Hepatocyte (in vitro differentiated cells): Measurements from ENCODE around the gene HTR3D.

Experiments
- CTCF ChIP-seq: fragments of 200-600 bp; sonication (generic); IDR thresholded peaks from 2 replicates; pipeline ENCODE4 v1.5.1; 2016; ENCODE audit warnings: antibody characterized with exemption, mild to moderate bottlenecking; ENCODE audit not compliant: poor library complexity
- EZH2 ChIP-seq: fragments of 200-600 bp; sonication (generic); IDR thresholded peaks from 2 replicates; pipeline ENCODE4 v1.6.1; 2016; ENCODE audit warnings: antibody characterized with exemption, mild to moderate bottlenecking, borderline replicate concordance

- no peak for TF ChIP-seq EZH2
- TF ChIP-seq CTCF, result no peak
Observed at GRCh38 chr3:184022323-184022722, 9.2 kb upstream of the HTR3D start.
